ENCODE results near the gene ALDH1B1.

ALDH1B1 gene

GRCh38 chr9:38396371-38396671, 3.8 kb downstream of the ALDH1B1 start:
- TF ChIP-seq POLR2AphosphoS5 (IDR thresholded peaks at IDR 0.05; ENCODE audit: low read depth, low read length) (no peak), FOXP2 (optimal IDR thresholded peaks at IDR 0.05; ENCODE audit: borderline replicate concordance, extremely low read depth, extremely low read length, insufficient read depth) (no peak), SIN3A (IDR thresholded peaks at IDR 0.05; ENCODE audit: borderline replicate concordance, insufficient read depth, low read length) (no peak), TAF1 (IDR thresholded peaks at IDR 0.05; ENCODE audit: borderline replicate concordance, insufficient read depth, low read length) (no peak), REST (IDR thresholded peaks at IDR 0.05; ENCODE audit: insufficient read depth in 1 of 2, low read depth in 2 of 2, low read length in 2 of 2) (no peak)

- TF ChIP-seq REST (IDR thresholded peaks at IDR 0.05; ENCODE audit: insufficient read depth in 1 of 2, low read depth in 2 of 2, low read length in 2 of 2) (no peak), POLR2AphosphoS5 (IDR thresholded peaks at IDR 0.05; ENCODE audit: low read depth, low read length) (no peak), TAF1 (IDR thresholded peaks at IDR 0.05; ENCODE audit: borderline replicate concordance, insufficient read depth, low read length) (no peak), FOXP2 (optimal IDR thresholded peaks at IDR 0.05; ENCODE audit: borderline replicate concordance, extremely low read depth, extremely low read length, insufficient read depth) (no peak), SIN3A (IDR thresholded peaks at IDR 0.05; ENCODE audit: borderline replicate concordance, insufficient read depth, low read length) (no peak)
Measured at GRCh38 chr9:38401994-38402393, 9.5 kb downstream of the ALDH1B1 start.

GRCh38 chr9:38404314-38404713, 11.8 kb downstream of the ALDH1B1 start:
- TF ChIP-seq SIN3A (IDR thresholded peaks at IDR 0.05; ENCODE audit: borderline replicate concordance, insufficient read depth, low read length) (no peak), TAF1 (IDR thresholded peaks at IDR 0.05; ENCODE audit: borderline replicate concordance, insufficient read depth, low read length) (no peak), FOXP2 (optimal IDR thresholded peaks at IDR 0.05; ENCODE audit: borderline replicate concordance, extremely low read depth, extremely low read length, insufficient read depth) (no peak), POLR2AphosphoS5 (IDR thresholded peaks at IDR 0.05; ENCODE audit: low read depth, low read length) (no peak), REST (IDR thresholded peaks at IDR 0.05; ENCODE audit: insufficient read depth in 1 of 2, low read depth in 2 of 2, low read length in 2 of 2) (no peak)

GRCh38 chr9:38405785-38406184, 13.3 kb downstream of the ALDH1B1 start:
- TF ChIP-seq TAF1 (IDR thresholded peaks at IDR 0.05; ENCODE audit: borderline replicate concordance, insufficient read depth, low read length) (no peak), SIN3A (IDR thresholded peaks at IDR 0.05; ENCODE audit: borderline replicate concordance, insufficient read depth, low read length) (no peak)

GRCh38 chr9:38406476-38407186, 14.1 kb downstream of the ALDH1B1 start:
- TF ChIP-seq REST (IDR thresholded peaks at IDR 0.05; ENCODE audit: insufficient read depth in 1 of 2, low read depth in 2 of 2, low read length in 2 of 2) (no peak), FOXP2 (optimal IDR thresholded peaks at IDR 0.05; ENCODE audit: borderline replicate concordance, extremely low read depth, extremely low read length, insufficient read depth) (no peak), SIN3A (IDR thresholded peaks at IDR 0.05; ENCODE audit: borderline replicate concordance, insufficient read depth, low read length) (no peak), TAF1 (IDR thresholded peaks at IDR 0.05; ENCODE audit: borderline replicate concordance, insufficient read depth, low read length) (no peak), POLR2AphosphoS5 (IDR thresholded peaks at IDR 0.05; ENCODE audit: low read depth, low read length) (no peak)

Data from PFSK-1 (cell line).